Heart left ventricle (tissue), 13 donors: ENCODE data around the gene DTNB.

Experiments used
- POLR2A ChIP-seq, 2 donors: fragments of 450-650 bp; IDR thresholded peaks; one replicate each; pipeline ENCODE4 v1.6.1; 2017; ENCODE audit warnings: antibody characterized with exemption in 2 of 2, mild to moderate bottlenecking in 2 of 2, moderate library complexity in 2 of 2
- TF ChIP-seq, protein P1 (sequence below), 12 donors: fragments of 200-600 bp; sonication (generic) in 4 of 12; IDR thresholded peaks; one replicate each; pipeline versions ENCODE4 v1.5.0 to v1.8.0; 2018 to 2022; ENCODE audit warnings: antibody characterized with exemption in 12 of 12, mild to moderate bottlenecking in 5 of 12
- donor health status: ischemic (EF 13 %, LVEDD 7.1; RV severe dilation, severe dysfunction).
- donor health status: DM: no; HTN: yes; CAD: no.
- donor health status: DM: no; HTN: no; CAD: no.
- donor health status: ischemic (EF 25% LVEDD 6.9; RV normal size, moderate dysfunction).
- donor health status: ischemic (EF 25% LVEDD 5.7; RV mildly dilated, moderate dysfunction).
- donor health status: ischemic (EF 35%, LVEDD 5.7; RV mildly dilated, moderate dysfunction).
- donor health status: nonischemic (EF 11% LVEDD 7.7; RV severe dilation, severe dysfunction).
- donor health status: DM: yes; HTN: yes; CAD: no.
- donor health status: PGD.
- donor health status: ischemic (EF 29% LVEDD 5.4; RV normal size, mild dysfunction).
- donor health status: nonischemic (EF 23%, LVEDD 6.1; RV moderate dilation, normal function).

DNA sequence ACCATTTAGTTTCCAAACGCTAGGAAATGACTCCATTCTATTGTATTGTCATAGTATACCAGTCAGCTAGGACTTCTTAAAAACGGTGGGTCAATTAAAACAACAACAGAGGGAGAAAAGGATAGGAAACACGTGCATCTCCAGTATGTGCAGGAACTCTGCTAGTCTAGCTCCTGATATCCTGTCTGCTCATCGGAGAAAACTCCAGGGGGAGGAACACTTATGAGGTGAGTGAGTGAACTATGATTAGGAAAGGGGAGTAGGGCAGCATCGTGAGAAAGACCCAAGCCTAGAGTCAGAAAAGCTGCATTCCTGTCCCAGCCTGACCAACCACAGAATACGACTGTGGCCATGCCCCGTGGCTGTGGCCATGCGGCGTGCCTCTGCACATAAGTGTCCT, 34.2 kb downstream of the DTNB start:
- TF ChIP-seq, protein P1, sequence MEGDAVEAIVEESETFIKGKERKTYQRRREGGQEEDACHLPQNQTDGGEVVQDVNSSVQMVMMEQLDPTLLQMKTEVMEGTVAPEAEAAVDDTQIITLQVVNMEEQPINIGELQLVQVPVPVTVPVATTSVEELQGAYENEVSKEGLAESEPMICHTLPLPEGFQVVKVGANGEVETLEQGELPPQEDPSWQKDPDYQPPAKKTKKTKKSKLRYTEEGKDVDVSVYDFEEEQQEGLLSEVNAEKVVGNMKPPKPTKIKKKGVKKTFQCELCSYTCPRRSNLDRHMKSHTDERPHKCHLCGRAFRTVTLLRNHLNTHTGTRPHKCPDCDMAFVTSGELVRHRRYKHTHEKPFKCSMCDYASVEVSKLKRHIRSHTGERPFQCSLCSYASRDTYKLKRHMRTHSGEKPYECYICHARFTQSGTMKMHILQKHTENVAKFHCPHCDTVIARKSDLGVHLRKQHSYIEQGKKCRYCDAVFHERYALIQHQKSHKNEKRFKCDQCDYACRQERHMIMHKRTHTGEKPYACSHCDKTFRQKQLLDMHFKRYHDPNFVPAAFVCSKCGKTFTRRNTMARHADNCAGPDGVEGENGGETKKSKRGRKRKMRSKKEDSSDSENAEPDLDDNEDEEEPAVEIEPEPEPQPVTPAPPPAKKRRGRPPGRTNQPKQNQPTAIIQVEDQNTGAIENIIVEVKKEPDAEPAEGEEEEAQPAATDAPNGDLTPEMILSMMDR (IDR thresholded peaks at IDR 0.05): no peak
- TF ChIP-seq POLR2A (IDR thresholded peaks at IDR 0.05): no peak
